Measurements from ENCODE around the gene KLF13. TPM values are rescaled to one million over a fixed set of nuclear protein-coding genes. Genes with fewer than 3 reads are reported as not detected.

KLF13 gene
- total and polyA plus RNA-seq, 2 experiments from 2014 or later: 23.5 to 28.6 TPM

- Mint-ChIP-seq H3K4me1 (peaks cover 20% of the 10 kb centered on the region), H3K4me3 (no peak overlapping the region), H3K27me3 (ENCODE audit: insufficient read depth, low read depth, poor library complexity) (peaks cover 18% of the 10 kb centered on the region), H3K9me3 (0 out of 3 replicates have a peak, but pooled peaks cover 4% of the 10 kb centered on the region), H3K36me3 (ENCODE audit: low read depth) (peaks cover 3% of the 10 kb centered on the region; the same call in 1 of the 3 replicates), H3K27ac (no peak overlapping the region)
- Histone ChIP-seq H3K36me3 (ENCODE audit: insufficient read depth) (no peaks in the 10 kb centered on the region), H3K4me2 (no peak overlapping the region), H3F3A (replicated peaks; ENCODE audit: low read depth) (no peaks in the 10 kb centered on the region), H3K4me1 (ENCODE audit: insufficient read depth) (peaks cover 17% of the 10 kb centered on the region; the same call in 1 of the 2 replicates), H3K27ac (ENCODE audit: low read depth) (no peak overlapping the region), H3K79me2 (replicated peaks; ENCODE audit: insufficient read depth) (no peaks in the 10 kb centered on the region), H3K27me3 (ENCODE audit: insufficient read depth) (no peaks in the 10 kb centered on the region), H2AFZ (no peak overlapping the region), H4K20me1 (replicated peaks; ENCODE audit: insufficient read depth) (no peaks in the 10 kb centered on the region), H3K9me2 (ENCODE audit: insufficient read depth) (no peaks in the 10 kb centered on the region), H3K4me3 (no peak overlapping the region)
- no peak for ATAC-seq
- no peak for TF ChIP-seq REST (IDR thresholded peaks at IDR 0.05; ENCODE audit: unreplicated experiment)
- TF ChIP-seq CREB1 (CRISPR knock-in tag; IDR thresholded peaks at IDR 0.05; ENCODE audit: low read depth): no peak
- no peak for TF ChIP-seq ETS1 (IDR thresholded peaks at IDR 0.05)
- no peak for TF ChIP-seq ZNF114 (CRISPR knock-in tag; IDR thresholded peaks at IDR 0.05)
- no peak for TF ChIP-seq EZH2 (IDR thresholded peaks at IDR 0.05; ENCODE audit: low read depth, unreplicated experiment)
- TF ChIP-seq POLR2AphosphoS5 (IDR thresholded peaks at IDR 0.05; ENCODE audit: low read depth): no peak
- TF ChIP-seq, protein P1, sequence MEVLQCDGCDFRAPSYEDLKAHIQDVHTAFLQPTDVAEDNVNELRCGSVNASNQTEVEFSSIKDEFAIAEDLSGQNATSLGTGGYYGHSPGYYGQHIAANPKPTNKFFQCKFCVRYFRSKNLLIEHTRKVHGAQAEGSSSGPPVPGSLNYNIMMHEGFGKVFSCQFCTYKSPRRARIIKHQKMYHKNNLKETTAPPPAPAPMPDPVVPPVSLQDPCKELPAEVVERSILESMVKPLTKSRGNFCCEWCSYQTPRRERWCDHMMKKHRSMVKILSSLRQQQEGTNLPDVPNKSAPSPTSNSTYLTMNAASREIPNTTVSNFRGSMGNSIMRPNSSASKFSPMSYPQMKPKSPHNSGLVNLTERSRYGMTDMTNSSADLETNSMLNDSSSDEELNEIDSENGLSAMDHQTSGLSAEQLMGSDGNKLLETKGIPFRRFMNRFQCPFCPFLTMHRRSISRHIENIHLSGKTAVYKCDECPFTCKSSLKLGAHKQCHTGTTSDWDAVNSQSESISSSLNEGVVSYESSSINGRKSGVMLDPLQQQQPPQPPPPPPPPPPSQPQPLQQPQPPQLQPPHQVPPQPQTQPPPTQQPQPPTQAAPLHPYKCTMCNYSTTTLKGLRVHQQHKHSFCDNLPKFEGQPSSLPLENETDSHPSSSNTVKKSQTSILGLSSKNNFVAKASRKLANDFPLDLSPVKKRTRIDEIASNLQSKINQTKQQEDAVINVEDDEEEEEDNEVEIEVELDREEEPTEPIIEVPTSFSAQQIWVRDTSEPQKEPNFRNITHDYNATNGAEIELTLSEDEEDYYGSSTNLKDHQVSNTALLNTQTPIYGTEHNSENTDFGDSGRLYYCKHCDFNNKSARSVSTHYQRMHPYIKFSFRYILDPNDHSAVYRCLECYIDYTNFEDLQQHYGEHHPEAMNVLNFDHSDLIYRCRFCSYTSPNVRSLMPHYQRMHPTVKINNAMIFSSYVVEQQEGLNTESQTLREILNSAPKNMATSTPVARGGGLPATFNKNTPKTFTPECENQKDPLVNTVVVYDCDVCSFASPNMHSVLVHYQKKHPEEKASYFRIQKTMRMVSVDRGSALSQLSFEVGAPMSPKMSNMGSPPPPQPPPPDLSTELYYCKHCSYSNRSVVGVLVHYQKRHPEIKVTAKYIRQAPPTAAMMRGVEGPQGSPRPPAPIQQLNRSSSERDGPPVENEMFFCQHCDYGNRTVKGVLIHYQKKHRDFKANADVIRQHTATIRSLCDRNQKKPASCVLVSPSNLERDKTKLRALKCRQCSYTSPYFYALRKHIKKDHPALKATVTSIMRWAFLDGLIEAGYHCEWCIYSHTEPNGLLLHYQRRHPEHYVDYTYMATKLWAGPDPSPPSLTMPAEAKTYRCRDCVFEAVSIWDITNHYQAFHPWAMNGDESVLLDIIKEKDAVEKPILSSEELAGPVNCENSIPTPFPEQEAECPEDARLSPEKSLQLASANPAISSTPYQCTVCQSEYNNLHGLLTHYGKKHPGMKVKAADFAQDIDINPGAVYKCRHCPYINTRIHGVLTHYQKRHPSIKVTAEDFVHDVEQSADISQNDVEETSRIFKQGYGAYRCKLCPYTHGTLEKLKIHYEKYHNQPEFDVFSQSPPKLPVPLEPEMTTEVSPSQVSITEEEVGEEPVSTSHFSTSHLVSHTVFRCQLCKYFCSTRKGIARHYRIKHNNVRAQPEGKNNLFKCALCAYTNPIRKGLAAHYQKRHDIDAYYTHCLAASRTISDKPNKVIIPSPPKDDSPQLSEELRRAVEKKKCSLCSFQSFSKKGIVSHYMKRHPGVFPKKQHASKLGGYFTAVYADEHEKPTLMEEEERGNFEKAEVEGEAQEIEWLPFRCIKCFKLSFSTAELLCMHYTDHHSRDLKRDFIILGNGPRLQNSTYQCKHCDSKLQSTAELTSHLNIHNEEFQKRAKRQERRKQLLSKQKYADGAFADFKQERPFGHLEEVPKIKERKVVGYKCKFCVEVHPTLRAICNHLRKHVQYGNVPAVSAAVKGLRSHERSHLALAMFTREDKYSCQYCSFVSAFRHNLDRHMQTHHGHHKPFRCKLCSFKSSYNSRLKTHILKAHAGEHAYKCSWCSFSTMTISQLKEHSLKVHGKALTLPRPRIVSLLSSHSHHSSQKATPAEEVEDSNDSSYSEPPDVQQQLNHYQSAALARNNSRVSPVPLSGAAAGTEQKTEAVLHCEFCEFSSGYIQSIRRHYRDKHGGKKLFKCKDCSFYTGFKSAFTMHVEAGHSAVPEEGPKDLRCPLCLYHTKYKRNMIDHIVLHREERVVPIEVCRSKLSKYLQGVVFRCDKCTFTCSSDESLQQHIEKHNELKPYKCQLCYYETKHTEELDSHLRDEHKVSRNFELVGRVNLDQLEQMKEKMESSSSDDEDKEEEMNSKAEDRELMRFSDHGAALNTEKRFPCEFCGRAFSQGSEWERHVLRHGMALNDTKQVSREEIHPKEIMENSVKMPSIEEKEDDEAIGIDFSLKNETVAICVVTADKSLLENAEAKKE (CRISPR knock-in tag; IDR thresholded peaks at IDR 0.05): no peak
- no peak for DNase-seq (ENCODE audit: low spot score)
Measured at GRCh38 chr15:31400222-31400927, 73.7 kb downstream of the KLF13 start.
